Activated T-helper 9 cell treated with anti-CD3 and anti-CD28 coated beads, Interleukin-2, amount 50 U/mL, for 16 hours (primary cell): Measurements from ENCODE around the gene GRN.

Source experiments
- DNase-seq: peaks from one replicate; pipeline ENCODE4 v3.0.0-alpha.2; 2020; ENCODE audit warnings: low read depth

The GRN gene

GRCh38 chr17:44344939-44345453 is at the start of gene GRN:
TSS of gene GRN (plus strand) at chr17:44345302. CDS start at chr17:44349165, 3,863 bp downstream.
- peak; percentile 71 for DNase-seq

GRCh38 chr17:44297975-44298374 is 47.1 kb upstream of the GRN start:
- DNase-seq = no peak

GRCh38 chr17:44304651-44305050 is 40.5 kb upstream of the GRN start:
- DNase-seq = no peak

GRCh38 chr17:44307387-44308186 is 37.5 kb upstream of the GRN start:
- DNase-seq = no peak

- DNase-seq = peak; percentile 76
These were observed 36.7 kb upstream of the GRN start, which contains the start of gene RUNDC3A for GRCh38 chr17:44308320-44308818. TSS of gene RUNDC3A (plus strand) at chr17:44308601. CDS start at chr17:44308833, 232 bp downstream.

GRCh38 chr17:44308865-44309264 is 36.2 kb upstream of the GRN start:
- no peak for DNase-seq

- DNase-seq = no peak
These were observed 35.6 kb upstream of the GRN start for GRCh38 chr17:44309472-44309871.

- no peak for DNase-seq
These were observed 34.9 kb upstream of the GRN start for GRCh38 chr17:44310188-44310587.

- no peak for DNase-seq
These were observed 34.3 kb upstream of the GRN start for GRCh38 chr17:44310609-44311376.

GRCh38 chr17:44311562-44312181 is 33.4 kb upstream of the GRN start:
- DNase-seq = no peak

- no peak for DNase-seq
These were observed 32.6 kb upstream of the GRN start for GRCh38 chr17:44312396-44313104.

GRCh38 chr17:44314031-44314430 is 31.1 kb upstream of the GRN start:
- no peak for DNase-seq

GRCh38 chr17:44314524-44314868 is 30.6 kb upstream of the GRN start:
- no peak for DNase-seq

GRCh38 chr17:44314869-44315661 is 30.0 kb upstream of the GRN start:
- no peak for DNase-seq

GRCh38 chr17:44315760-44316731 is 29.1 kb upstream of the GRN start:
- DNase-seq = no peak

- DNase-seq = no peak
These were observed 27.6 kb upstream of the GRN start for GRCh38 chr17:44317545-44317944.

- no peak for DNase-seq
These were observed 26.8 kb upstream of the GRN start for GRCh38 chr17:44318077-44318892.

- DNase-seq = no peak
These were observed 25.0 kb upstream of the GRN start for GRCh38 chr17:44320066-44320465.
